ENCODE results near the gene PSMD14.

DNA sequence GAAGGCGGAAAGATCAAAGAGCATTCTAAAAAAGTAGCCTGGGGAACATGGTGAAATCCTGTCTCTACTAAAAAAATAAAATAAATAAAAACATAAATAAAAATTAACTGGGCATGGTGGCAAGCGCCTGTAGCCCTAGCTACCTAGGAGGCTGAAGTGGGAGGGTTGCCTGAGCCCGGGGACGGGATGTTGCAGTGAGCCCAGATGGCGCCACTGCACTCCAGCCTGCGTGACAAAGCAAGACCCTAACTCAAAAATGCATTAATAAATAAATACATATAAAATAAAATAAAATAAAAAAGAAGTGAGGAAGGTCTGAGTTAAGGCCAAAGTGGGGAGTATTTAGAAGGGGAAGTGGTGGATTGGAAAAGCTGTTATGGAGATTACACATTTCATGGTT, 1.3 kb upstream of the PSMD14 start:
- TF ChIP-seq POLR2A (IDR thresholded peaks at IDR 0.05; ENCODE audit: low read length) (no peak), GATA1 (IDR thresholded peaks at IDR 0.05; ENCODE audit: low read depth, low read length) (no peak)

Data from erythroblast (primary cell).